GM21717 (cell line): Measurements from ENCODE around the gene TRMT1L.
"Not testable (repeated sequence)": the region's sequence is repeated elsewhere in the genome, so short reads cannot be mapped to it uniquely, and the experiment has no call there.

Experiments
- ATAC-seq: cut with Tn5 transposase; IDR thresholded peaks from one replicate; pipeline ENCODE4 v1.9.1; 2021; ENCODE audit warnings: mild to moderate bottlenecking, moderate library complexity; ENCODE audit not compliant: unreplicated experiment

TRMT1L gene

GRCh38 chr1:185156854-185157598 is at the start of gene TRMT1L, which contains the start of gene SWT1:
Gene TRMT1L (minus strand): TSS chr1:185156953. CDS start chr1:185156712, 241 bp downstream.
Gene SWT1 (plus strand): TSS chr1:185157167. CDS start chr1:185160842, 3,675 bp downstream.
- peak; percentile 95 for ATAC-seq

DNA sequence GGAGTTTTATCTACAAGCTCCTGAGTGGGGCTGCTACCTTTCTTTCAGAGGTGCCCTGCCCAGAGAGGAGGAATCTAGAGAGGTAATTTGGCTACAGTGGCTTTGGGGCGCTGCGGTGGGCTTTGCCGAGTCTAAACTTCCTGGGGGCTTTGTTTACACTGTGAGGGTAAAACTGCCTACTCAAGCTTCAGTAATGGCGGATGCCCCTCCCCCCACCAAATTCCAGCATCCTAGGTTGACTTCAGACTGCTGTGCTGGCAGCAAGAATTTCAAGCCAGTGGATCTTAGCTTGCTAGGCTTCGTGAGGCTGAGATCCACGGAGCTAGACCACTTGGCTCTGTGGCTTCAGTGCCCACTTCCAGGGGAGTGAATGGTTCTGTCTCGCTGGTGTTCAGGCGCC is 44.1 kb upstream of the TRMT1L start:
- ATAC-seq = no peak

DNA sequence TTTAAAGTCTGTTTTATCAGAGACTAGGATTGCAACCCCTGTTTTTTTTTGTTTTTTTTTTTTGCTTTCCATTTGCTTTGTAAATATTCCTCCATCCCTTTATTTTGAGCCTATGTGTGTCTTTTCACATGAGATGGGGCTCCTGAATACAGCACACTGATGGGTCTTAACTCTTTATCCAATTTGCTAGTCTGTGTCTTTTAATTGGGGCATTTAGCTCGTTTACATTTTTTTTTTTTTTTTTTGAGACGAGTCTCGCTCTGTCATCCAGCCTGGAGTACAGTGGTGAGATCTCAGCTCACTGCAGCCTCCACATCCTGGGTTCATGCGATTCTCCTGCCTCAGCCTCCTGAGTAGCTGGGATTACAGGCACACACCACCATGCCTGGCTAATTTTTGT is 42.0 kb upstream of the TRMT1L start:
- ATAC-seq = not testable (repeated sequence)

GRCh38 chr1:185193756-185194155 is 37.0 kb upstream of the TRMT1L start:
- no peak for ATAC-seq

DNA sequence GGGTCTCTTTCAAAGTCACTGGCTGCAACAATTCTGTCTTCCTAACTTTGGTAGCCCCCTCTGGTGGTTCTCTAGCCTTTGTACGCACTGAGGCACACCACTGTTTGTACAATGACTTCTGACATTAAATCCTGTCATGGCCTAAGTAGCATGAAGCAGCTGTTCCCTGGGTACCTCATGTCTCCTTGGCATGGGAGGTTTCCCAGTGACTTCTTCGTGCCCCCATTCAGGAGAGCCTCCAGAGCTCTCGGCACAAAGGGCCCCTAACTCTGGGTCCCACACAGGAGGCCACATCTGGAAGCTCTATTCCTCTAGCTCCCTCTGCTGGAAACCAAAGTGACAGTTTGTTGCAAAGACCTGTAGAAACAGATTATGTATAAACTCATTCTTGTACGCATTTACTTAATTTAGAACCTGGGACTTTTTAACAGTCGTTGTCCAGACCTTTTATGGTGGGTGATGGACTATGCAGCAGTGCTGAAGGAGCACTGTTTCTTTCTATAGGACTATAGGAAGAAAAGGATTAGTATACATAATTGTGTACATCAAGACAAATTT is 13.6 kb upstream of the TRMT1L start:
- ATAC-seq = peak; percentile 89

DNA sequence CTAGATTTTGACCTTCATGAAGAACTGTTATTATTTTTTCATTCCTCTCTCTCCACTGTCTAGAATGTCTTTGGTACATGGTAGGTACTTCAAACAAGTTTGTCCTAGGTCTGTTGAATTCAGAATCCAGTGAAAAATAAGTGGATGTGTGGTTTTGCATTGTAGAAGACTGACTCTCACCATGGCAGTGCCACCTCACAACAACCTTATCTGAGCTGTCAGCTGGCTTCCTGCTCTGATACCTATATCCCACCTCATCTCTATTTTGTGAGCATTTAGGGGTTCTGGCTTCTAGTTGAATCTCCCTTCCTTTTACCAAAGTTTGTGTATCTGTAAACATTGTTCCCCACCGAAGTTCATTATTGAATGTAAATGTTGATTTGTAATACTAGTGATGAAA is 9.4 kb upstream of the TRMT1L start:
- ATAC-seq = no peak

- no peak for ATAC-seq
Measured at GRCh38 chr1:185162491-185162890, 5.7 kb upstream of the TRMT1L start.

DNA sequence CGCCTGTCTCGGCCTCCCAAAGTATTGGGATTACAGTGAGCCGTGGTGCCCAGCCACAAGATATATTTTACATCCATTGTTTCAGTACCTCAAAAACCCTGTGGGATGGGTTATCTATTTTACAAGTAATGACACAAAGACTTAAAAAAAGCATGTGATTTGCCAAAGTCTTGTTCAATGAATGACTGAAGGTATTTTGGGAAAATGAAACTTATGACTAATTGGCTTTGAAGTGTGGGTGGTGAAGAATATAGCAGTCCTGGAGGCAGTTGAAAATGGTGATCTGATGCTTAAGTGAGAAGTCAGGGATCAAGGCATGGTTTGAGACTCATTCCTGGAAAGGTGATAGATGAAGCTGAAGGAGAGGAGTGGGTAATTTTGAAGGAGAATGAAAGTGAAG is 3.2 kb upstream of the TRMT1L start:
- no peak for ATAC-seq

GRCh38 chr1:185158800-185159199 is 2.0 kb upstream of the TRMT1L start:
- ATAC-seq = no peak

DNA sequence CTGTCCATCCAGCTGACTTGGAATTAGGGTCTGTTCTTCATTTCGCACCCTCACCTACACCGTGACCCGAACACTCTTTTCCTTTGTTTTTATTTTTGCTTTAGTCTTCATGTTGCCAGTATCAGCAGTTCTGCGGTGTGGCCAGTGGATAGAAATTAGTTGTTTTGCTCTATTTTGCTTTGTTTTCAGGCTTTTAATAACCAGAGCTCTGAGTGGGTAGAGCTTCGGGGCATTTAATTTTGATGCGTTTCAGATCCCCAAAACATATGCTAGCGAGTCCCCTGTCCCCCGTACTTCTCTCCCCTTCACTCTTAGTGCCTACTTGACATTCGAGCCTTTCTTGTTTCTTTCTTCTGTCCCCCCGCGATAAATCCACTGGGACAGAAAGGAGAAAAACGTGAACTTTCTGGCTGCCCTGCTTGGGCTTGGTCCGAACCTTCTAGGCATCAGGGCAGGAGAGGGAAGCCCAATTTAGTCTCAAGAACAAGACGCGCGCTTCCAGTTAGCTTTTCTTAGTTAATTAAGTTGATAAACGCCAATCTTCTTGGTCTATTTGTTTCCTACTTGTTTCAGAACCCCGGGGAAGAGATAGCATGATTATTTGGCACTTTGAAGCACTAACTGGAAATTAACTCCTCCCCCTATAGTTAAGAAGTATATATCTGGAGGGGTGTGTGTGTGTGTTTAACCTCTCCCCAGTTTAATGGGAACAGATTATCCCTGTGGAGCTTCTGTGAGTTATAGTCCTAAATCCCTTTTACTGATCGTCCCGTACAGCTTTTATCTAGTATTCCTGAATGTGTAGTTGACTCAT is 1.1 kb upstream of the TRMT1L start:
- no peak for ATAC-seq

DNA sequence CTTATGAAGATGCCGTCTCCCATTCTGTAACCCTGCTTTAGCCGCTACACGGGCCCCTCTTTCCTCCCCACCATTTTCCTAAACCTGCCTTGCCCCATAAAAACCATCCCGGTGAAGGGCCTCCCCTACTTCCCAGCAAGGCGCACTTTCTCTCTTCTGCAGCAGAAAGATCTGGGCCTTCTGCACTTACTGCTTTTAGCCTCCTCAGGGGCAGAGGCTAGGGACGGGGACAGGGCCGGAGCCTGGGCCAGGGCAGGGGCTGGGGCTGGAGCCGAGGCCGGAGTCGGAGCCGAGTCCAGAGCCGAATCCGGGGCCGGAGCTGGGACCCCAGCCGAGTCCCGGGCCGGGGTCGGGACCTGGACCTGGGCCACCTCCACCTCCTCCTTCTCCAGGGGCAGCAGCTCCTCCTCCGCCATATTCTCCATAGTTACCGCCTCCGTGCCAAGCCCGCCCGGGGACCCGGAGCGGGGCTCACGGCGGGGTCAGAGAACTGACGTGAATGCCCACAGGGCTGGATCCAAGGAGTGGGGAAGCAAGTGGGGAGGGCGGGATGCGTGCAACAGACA is 382 bp downstream of the TRMT1L start:
- ATAC-seq = peak; percentile 30

GRCh38 chr1:185155600-185156287 is 1.0 kb downstream of the TRMT1L start:
- ATAC-seq = no peak

DNA sequence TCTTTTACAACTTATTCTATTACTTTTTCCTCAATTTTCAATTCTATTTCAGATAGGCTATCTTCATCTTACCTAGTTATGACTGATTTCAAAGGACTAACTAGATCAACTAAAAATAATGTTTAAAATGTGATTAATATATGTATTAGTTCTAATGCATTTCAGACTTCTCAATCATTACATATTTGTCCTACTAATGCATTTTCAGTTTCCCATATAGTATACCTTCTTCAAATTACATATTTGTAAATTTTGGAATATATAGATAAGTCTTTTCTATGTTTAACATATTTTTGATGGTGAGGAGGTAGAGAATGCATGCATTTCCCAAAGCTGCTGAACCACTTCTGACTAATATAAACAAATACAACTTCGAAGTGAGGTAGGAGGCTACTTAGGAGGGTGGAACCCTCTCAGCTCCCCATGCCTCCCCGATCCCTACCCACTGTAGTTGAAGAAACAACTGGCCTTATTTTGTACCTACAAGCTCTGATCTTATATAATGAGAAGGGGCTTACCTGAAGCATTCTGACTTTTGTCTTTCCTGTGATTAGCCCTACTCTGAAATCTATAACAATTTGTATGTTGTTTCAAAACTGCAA is 1.7 kb downstream of the TRMT1L start:
- ATAC-seq = no peak

DNA sequence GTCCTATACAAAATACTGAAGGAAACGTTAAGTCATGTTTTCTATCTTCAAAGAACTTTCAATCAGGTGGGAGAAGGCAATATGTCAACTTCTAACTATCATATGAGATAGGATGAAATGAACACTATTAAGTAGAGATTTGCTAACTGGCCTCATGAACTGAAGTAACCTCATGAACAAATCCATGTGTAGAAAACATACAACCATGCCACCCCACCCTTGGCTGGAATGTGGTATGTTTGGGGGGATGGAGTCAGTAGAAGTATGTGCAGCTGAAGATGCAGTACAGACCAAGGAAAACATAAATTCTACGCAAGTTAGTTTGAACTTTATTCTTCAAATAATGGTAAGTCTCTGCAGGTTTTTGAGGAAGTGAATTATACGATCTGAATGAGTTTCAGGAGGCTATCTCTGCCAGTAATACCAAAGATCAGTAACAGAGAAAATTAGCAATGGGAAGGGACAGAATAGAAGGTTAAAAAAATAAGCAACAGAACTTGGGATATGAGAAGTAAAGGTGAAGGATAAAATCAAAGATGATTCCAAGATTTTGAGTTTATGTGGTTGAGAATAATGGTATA is 4.5 kb downstream of the TRMT1L start:
- no peak for ATAC-seq

DNA sequence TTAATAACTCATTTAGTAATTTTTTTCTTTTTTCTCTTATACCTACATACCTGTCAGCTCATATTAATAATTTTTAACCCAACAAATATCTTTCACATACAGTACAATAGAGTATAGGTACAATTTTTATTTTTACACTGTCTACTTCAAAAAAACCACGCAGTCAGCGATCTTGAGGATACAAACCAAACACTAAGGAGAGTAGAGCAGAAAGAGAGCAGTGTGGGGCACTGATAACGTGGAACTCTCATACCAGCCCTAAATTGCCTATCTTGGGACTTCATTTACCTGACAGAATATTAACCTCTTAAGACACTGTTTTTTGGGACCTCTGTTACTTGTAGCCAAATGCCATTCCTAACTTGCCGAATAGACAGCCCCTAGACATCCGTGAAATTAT is 5.5 kb downstream of the TRMT1L start:
- ATAC-seq = no peak

DNA sequence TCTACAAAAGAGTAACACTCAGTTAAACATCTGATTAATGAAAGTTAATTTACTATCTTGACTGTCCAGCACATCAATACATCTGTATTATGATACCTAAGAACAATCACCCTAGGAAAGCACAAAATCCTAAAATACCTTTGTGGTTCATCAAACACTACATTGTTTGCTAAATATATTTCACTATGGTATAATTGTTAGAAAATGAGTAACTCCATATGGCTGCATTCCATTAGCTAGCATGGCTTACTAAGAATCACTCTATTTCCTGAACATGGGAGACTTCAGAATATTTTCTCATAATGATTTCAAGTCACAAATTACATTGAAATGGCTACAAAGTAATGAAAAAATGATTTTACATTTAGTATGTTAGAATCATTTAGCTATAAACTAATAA is 12.5 kb downstream of the TRMT1L start:
- ATAC-seq = no peak

DNA sequence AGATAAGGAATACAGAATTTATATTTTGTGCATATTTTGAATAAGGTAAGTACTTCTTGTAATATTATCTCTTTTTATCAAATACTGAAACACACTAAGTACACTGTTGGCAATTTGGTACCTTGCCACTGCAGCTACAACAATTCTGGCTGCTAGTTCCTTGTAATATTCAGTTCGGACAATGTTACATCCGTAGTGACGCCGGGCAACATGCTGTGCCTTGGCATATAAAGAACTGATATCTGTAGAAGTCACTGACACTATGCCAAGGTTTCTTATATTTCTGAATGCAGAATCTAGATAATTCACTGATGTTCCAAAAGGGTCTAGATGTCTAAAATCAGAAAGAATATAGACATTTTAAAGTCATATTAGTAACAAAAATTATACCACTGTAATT is 17.5 kb downstream of the TRMT1L start:
- ATAC-seq = no peak

DNA sequence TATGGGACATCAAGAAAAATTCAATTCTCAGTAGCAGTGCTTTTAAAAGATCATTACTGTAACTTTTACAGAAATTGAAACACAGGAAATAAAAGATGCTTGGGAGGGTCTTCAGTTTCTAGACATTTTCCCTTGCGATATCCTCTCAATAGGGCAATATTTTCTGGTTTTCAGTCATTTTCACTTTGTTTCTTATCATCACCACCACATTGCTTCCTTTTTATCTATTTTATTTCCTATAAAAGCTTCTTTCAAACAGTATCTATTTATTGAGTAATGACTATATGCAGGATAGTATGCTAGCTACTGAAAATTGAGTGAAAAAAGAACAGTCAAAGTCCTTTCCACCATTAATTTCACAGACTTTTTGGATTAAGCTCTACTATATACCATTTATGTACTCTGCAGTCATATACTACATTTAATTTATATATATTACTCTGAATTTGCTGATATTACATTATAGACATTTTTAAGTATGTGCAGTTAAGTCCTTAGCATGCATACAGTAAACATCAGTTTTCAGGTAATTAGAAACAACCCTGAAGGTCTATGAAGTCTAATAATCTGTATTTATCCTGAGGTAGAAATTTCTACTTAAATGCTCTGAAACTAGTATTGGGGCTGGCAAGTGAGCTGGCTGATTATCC is 18.7 kb downstream of the TRMT1L start:
- ATAC-seq = no peak

- ATAC-seq = no peak
Measured at GRCh38 chr1:185132534-185132933, 24.2 kb downstream of the TRMT1L start.

DNA sequence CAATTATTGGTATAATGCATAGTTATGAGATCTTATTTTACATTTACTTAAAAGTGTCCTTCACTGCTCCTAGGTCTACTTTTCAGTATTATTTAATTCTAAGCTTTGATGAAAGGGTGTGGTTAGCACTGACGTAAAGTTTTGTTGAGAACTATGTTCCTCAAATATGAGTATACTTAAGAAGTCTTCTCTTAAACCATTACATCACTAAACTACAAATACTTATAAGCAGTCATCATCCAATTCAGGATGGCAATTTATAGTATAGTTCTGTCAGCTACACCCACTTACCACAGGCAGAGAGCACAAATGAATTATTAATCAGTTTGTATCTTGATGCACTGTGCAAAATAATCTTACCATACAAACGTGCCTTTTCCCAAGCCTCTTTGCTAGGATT is 27.0 kb downstream of the TRMT1L start:
- ATAC-seq = no peak
